Loucy (cell line): ENCODE results near the gene MED10.

ENCODE experiments used
- H2AFZ ChIP-seq: fragments of 200-600 bp; sonication (generic); 2 replicates; pipeline ENCODE4 v1.6.0; 2016; ENCODE audit warnings: antibody characterized with exemption, mild to moderate bottlenecking, low read length, moderate library complexity
- H3F3A ChIP-seq: fragments of 200-600 bp; 2 replicates; pipeline ENCODE4 v1.6.0; 2016; ENCODE audit warnings: antibody characterized with exemption, low read depth, mild to moderate bottlenecking
- H3K27me3 ChIP-seq: fragments of 200-600 bp; sonication (generic); 2 replicates; pipeline ENCODE4 v1.6.1; 2014; ENCODE audit warnings: low read length, mild to moderate bottlenecking; ENCODE audit not compliant: insufficient read depth, poor library complexity, severe bottlenecking
- H3K36me3 ChIP-seq: fragments of 200-600 bp; sonication (generic); 2 replicates; pipeline ENCODE4 v1.6.1; 2016; ENCODE audit warnings: low read length; ENCODE audit not compliant: insufficient read depth
- H3K4me1 ChIP-seq: fragments of 200-600 bp; sonication (generic); 2 replicates; pipeline ENCODE4 v1.5.1; 2014; ENCODE audit warnings: low read length, mild to moderate bottlenecking; ENCODE audit not compliant: insufficient read depth, poor library complexity, severe bottlenecking
- H3K4me2 ChIP-seq: fragments of 200-600 bp; sonication (generic); 2 replicates; pipeline ENCODE4 v1.6.0; 2014; ENCODE audit warnings: antibody characterized with exemption, low read length, low read depth, mild to moderate bottlenecking; ENCODE audit not compliant: poor library complexity, severe bottlenecking
- H3K4me3 ChIP-seq: fragments of 200-600 bp; sonication (generic); 2 replicates; pipeline ENCODE4 v1.5.1; 2014; ENCODE audit warnings: low read length, mild to moderate bottlenecking, mixed read lengths; ENCODE audit not compliant: poor library complexity, severe bottlenecking
- H3K79me2 ChIP-seq: fragments of 200-600 bp; sonication (generic); 2 replicates; pipeline ENCODE4 v1.6.1; 2014; ENCODE audit warnings: low read length; ENCODE audit not compliant: insufficient read depth
- H3K9ac ChIP-seq: fragments of 200-600 bp; sonication (generic); 2 replicates; pipeline ENCODE4 v1.6.0; 2014; ENCODE audit warnings: mild to moderate bottlenecking, low read depth, low read length, moderate library complexity; ENCODE audit not compliant: poor library complexity, severe bottlenecking
- H3K9me2 ChIP-seq: fragments of 200-600 bp; sonication (generic); replicated peaks from 2 replicates; pipeline ENCODE4 v1.6.1; 2016; ENCODE audit warnings: low read depth, low read length, mixed read lengths
- H3K9me3 ChIP-seq: fragments of 200-600 bp; sonication (generic); 2 replicates; pipeline ENCODE4 v1.6.1; 2014; ENCODE audit warnings: mild to moderate bottlenecking, antibody characterized with exemption, low read length, low read depth; ENCODE audit not compliant: insufficient read depth
- H4K20me1 ChIP-seq: fragments of 200-600 bp; sonication (generic); 2 replicates; pipeline ENCODE4 v1.6.0; 2014; ENCODE audit warnings: antibody characterized with exemption, low read length, mild to moderate bottlenecking; ENCODE audit not compliant: insufficient read depth, poor library complexity, severe bottlenecking
- EZH2phosphoT487 ChIP-seq: fragments of 200-600 bp; IDR thresholded peaks from 2 replicates; pipeline ENCODE4 v1.6.1; 2018; ENCODE audit warnings: antibody characterized with exemption, mild to moderate bottlenecking, moderate library complexity, borderline replicate concordance
- TF ChIP-seq, protein P1 (sequence below): fragments of 200-600 bp; sonication (generic); conservative IDR thresholded peaks from 2 replicates; pipeline ENCODE4 v1.5.1; 2014; ENCODE audit warnings: mild to moderate bottlenecking, antibody characterized with exemption, low read length

The MED10 gene

DNA sequence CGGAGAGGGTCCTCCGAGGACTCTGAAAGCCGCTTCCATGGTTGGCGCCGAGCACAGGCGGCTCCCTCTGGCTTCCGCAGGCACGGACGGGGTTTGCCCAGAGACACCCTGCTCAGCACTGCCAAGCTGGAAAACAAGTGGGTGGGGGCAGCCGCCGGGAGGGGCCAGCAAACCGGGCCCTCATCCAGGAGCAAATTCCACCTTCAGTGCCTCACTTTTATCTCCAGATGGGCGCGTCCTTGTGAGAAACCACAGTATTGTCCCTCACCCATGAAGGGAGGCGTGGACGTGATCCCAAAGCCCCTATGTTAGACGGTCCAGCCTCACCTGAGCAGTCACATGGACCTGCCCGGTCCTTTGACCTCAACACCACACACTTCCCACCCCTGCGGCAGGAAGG lies 29.0 kb downstream of the MED10 start:
- Histone ChIP-seq H3K9ac (no peak overlapping the region), H3K4me2 (no peak overlapping the region)

DNA sequence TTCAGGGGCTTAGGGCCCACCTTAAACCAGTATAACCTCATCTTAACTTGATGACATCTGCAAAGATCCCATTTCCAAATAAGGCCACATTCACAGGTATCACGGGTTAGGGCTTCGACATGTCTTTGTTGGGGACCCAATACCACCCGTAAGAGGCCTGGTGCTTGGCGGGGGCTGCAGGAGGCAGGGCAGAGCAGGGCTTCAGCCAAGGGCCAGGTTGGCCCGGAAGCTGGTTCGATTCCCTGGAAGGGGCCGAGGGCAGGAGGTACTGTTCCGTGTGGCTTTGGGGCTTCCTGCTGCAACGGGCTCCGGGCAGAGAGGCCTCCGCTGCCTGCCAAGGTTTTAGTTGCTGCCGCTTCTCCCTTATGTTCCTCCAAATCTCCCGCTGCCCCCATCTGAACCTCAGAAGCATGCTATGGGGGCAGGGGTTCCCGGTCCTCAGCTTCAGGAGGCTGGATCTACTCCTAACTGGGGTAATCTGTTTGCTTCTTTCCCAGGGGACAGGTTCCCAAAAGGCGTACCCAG lies 29.8 kb downstream of the MED10 start:
- no peaks in the 10 kb centered on the region for H3K9me2 ChIP-seq
- H3K4me2 ChIP-seq = no peak overlapping the region
- no peaks in the 10 kb centered on the region for H3F3A ChIP-seq
- no peaks in the 10 kb centered on the region for H3K27me3 ChIP-seq
- H3K36me3 ChIP-seq = no peaks in the 10 kb centered on the region
- no peak for TF ChIP-seq EZH2phosphoT487
- TF ChIP-seq, protein P1, sequence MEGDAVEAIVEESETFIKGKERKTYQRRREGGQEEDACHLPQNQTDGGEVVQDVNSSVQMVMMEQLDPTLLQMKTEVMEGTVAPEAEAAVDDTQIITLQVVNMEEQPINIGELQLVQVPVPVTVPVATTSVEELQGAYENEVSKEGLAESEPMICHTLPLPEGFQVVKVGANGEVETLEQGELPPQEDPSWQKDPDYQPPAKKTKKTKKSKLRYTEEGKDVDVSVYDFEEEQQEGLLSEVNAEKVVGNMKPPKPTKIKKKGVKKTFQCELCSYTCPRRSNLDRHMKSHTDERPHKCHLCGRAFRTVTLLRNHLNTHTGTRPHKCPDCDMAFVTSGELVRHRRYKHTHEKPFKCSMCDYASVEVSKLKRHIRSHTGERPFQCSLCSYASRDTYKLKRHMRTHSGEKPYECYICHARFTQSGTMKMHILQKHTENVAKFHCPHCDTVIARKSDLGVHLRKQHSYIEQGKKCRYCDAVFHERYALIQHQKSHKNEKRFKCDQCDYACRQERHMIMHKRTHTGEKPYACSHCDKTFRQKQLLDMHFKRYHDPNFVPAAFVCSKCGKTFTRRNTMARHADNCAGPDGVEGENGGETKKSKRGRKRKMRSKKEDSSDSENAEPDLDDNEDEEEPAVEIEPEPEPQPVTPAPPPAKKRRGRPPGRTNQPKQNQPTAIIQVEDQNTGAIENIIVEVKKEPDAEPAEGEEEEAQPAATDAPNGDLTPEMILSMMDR = no peak
- no peaks in the 10 kb centered on the region for H3K4me1 ChIP-seq
- no peak overlapping the region for H2AFZ ChIP-seq
- H3K79me2 ChIP-seq = no peaks in the 10 kb centered on the region
- H4K20me1 ChIP-seq = no peaks in the 10 kb centered on the region
- H3K9ac ChIP-seq = no peak overlapping the region
- H3K9me3 ChIP-seq = no peaks in the 10 kb centered on the region
- H3K4me3 ChIP-seq = no peak overlapping the region

More for the DNA sequence above, 29.0 kb downstream of the MED10 start:
- Histone ChIP-seq H3K9me2 (no peaks in the 10 kb centered on the region), H3F3A (no peaks in the 10 kb centered on the region), H2AFZ (no peak overlapping the region), H3K27me3 (no peaks in the 10 kb centered on the region), H3K79me2 (no peaks in the 10 kb centered on the region), H4K20me1 (no peaks in the 10 kb centered on the region), H3K4me3 (no peak overlapping the region), H3K9me3 (no peaks in the 10 kb centered on the region), H3K4me1 (no peaks in the 10 kb centered on the region), H3K36me3 (no peaks in the 10 kb centered on the region)
- no peak for TF ChIP-seq EZH2phosphoT487
- TF ChIP-seq, protein P1 = no peak

DNA sequence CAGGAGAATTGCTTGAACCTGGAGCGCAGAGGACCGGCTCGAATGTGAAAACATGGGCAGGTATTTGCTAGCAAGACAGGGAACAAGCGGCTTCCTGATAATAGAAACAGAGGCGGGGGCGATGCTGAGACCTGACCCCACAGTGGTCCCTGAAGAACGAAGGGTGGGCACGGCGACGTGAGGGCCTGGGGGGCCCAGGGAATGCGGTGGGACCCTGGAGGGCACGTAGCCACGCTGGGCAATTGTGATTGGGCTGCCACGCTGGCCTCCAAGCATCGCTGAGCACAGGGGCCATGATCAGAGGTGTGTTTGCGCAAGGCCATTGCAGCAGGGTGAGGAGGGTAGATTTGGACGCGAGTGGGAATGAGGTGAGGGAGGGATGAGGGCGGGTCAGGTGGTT lies 30.7 kb downstream of the MED10 start:
- H3K4me1 ChIP-seq = no peaks in the 10 kb centered on the region
- H3K4me3 ChIP-seq = no peak overlapping the region
- H3K9me3 ChIP-seq = no peaks in the 10 kb centered on the region
- H3K79me2 ChIP-seq = no peaks in the 10 kb centered on the region
- no peak overlapping the region for H3K9ac ChIP-seq
- no peaks in the 10 kb centered on the region for H3K36me3 ChIP-seq
- H4K20me1 ChIP-seq = no peaks in the 10 kb centered on the region
- no peak overlapping the region for H2AFZ ChIP-seq
- no peaks in the 10 kb centered on the region for H3K9me2 ChIP-seq
- H3F3A ChIP-seq = no peaks in the 10 kb centered on the region
- H3K4me2 ChIP-seq = no peak overlapping the region
- H3K27me3 ChIP-seq = no peaks in the 10 kb centered on the region
- TF ChIP-seq, protein P1 = no peak
- TF ChIP-seq EZH2phosphoT487 = no peak
